GM21528 (cell line): ENCODE results near the gene STK10.

Source experiments
- ATAC-seq: cut with Tn5 transposase; IDR thresholded peaks from one replicate; pipeline ENCODE4 v1.9.1; 2021; ENCODE audit warnings: mild to moderate bottlenecking, moderate library complexity; ENCODE audit not compliant: unreplicated experiment, low FRiP score

Gene STK10

DNA sequence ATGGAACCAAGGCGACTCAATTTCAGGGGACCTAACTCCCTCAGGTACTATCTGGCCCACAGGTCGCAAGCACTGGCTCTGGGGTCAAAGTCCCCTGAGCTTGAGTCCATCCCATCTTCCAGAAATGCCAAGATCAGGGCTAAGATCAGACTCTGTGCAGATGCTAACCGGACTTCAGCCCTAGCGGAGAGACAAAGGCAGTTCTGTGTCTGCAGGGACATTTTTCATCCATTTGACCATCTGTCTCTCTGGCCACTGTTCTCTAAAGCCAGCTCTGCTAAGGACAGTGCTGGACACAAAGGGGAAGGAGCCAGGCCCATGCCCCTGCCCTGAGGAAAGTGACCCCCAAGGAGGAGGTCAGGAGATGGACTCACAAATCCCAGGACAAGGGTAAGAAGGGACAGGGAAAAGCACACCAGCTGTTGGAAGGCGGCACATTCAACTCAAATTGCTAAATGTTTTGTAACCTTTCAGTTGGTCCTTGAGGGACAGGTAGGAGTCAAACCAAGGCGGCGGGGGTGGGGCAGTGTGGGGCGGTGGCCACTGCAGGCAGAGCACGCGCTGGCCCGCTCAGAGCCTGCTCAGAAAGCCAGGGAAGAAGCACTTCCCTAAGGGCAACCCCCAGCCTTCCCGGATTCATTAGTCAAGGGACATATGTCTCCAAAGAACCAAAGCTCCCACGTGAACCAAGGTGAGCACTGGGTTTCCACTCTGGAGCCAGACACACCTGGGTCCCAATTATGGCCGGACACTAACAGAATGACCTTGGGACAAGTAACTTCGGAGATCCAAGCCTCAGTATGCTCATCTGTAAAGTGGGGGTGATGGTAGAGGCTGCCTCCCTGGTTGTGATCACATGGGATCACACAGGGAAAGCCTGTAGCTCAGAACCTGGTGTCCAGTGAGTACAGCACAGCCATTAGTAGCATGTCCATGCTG lies 42.8 kb downstream of the STK10 start:
- no peak for ATAC-seq

DNA sequence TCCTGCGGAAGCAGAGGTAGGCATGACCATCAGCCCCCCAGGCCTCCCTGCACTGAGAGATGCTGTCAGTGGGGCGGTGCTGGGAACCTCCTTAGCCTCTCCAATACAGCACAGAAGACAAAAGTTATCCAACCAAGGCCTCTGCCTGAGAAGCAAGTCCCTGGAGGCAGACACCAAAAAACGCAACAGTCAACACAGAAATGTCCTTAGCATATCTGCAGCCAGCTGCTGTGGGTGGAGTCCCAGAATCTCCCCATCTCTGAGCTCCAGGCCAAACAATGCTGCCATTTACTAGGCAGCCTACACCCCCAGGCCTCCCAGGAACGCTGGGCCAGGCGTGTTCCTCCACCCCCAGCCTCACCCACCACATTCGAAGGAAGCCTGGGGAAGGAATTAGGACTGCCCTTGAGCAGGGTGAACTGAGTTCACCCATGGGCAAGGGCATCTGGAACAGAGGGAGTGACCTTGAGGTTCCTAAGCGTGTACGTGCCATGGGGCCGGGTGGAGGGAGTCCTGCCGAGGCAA lies 43.7 kb downstream of the STK10 start:
- ATAC-seq: no peak

DNA sequence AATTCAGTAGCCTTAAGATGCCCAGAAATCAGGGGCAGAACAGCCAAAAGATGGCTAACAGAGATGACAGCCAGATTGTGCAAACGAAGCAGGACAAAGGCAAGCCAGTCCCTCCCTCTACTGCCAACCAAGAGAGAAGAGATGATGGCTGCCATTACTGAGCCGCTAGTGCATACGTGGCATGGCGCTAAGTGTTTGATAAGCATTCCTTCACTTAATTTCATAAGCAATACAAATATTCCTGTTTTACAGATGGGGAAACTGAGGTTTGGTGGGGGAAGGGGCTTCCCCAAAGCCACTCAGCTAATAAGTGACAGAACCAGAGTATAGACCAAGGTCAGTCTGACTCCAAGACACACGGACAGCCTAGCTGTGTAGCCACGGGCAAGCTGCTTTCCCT lies 44.1 kb downstream of the STK10 start:
- ATAC-seq: no peak

DNA sequence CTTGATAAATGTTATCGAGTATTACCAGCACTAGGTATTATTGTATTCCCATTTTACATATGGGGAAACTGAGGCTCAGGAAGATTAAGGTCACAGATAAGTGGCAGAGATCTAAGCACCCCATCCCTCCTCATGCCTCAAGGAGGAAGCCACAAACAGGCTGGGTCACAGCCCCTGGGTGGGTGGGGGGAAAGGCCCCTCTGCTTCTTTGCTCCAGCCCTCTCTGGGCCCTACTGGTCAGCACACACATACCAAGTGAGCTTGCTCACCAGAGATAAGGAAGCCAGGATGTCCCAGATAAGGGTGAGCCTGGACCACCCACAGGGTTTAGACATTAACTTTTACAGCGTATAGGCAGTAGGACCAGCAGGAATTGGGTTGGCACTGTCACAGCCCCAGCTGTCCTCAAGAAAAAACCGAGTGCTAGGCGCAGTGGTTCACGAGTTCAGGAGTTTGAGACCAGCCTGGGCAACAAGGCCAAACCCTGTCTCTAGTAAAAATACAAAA lies 45.3 kb downstream of the STK10 start:
- ATAC-seq: no peak

DNA sequence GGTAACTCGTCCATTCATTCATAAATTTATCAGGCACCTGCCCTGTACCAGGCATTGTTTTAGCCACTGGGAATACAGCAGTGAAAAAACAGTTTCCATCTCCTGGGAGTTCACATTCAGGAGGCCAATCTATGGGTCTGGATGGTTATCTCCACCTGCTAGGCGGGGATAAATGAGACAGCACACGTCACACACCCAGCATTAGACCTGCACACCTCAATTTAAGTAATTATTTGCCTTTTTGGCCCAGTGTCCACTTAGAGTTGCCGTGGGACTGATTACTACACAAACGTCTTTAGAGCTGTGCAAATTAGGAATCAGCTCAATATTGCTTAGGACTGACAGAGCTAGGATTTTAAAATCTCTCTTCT lies 46.1 kb downstream of the STK10 start:
- ATAC-seq: no peak

DNA sequence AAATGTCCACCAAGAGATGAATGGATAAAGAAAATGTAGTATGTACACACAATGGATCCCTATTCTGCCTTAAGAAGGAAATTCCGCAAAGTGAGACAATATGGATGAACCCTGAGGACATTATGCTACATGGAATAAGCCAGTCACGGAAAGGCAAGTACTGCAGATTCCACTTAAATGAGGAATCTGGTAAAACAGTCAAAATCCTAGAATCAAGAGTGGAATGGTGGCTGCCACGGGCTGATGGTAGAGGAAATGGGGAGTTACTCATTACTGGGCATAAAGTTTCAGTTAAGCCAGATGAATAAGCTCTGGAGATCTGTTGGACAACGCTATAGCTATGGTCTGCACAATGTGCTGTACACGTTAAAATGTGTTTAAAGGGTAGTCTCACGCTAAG lies 47.2 kb downstream of the STK10 start:
- ATAC-seq: no peak

DNA sequence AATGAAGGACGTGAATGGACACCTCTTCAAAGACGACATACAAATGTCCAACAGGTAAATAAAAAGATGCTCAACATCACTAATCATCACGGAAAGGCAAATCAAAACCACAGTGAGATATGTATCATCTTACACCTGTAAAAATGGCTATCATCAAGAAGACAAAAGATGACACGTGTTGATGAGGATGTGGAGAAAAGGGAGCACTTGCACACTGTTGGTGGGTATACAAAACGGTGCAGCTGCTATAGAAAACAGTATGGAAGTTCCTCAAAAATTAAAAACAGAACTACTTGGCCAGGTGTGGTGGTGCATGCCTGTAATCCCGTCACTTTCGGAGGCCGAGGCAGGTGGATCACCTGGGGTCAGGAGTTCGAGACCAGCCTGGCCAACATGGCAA lies 47.9 kb downstream of the STK10 start:
- ATAC-seq: no peak

DNA sequence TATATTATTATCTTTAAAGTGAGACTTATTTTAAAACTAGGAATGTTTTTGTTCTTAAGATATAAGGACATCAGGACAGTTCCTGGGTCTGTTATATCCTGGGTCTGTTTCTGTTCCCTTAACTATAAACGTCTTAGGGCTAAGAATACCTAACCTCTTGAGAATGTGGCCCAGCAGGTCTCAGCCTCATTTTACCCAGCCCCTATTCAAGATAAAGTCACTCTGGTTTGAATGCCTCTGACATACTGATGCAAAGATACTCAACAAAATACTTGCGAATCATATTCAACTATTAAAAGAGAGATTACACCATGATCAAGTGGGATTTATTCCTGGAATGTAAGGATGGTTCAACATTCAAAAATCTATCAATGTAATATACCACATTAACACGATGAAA lies 51.0 kb downstream of the STK10 start:
- ATAC-seq: no peak

DNA sequence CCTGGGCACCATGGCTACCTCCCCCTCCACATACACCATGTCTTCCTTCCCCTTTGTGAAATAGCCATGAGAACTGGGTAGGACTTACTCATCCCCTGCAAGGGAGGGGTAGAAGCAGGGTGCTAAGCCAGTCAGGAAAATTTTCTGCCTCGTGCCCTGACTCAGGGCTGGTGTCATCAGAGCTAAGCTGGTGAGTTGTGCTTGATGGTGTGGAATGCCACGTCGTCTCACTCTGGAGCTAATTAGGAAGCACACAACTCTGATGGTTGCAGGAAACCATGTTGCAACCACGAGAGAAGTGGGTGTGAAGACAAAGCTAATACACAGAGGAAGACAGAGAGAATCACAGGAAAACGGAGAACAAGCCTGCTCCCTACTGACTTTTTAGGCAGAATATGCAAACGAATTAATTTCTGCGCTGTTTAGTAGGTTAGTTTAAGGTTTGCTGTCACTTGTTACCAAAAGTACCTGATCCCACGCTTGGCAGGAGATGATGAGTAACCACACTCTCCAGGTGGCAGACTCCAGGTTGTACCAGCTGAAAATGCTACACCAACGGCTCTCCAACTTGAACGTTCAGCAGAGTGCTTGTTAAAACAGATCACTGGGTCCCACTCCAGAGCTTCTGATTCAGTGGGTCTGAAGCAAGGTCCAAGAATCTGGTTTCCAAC lies 54.5 kb downstream of the STK10 start:
- ATAC-seq: no peak

DNA sequence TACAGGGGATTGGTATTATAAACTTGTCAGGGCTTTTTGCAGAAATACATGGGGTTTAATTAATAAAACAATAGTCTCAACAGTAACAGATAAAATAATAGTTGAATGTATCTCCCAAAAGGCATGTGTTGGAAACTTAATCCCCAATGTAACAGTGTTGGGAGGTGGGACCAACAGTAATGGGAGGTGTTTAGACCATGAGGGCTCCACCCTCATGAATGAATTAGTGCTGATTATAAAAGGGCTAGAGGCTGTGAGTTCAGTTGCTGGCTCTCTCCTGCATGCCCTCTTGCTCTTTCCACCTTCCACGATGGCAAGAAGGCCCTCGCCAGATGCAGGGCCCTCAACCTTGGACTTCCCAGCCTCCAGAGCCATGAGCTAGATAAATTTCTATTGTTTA lies 56.3 kb downstream of the STK10 start:
- no peak for ATAC-seq

DNA sequence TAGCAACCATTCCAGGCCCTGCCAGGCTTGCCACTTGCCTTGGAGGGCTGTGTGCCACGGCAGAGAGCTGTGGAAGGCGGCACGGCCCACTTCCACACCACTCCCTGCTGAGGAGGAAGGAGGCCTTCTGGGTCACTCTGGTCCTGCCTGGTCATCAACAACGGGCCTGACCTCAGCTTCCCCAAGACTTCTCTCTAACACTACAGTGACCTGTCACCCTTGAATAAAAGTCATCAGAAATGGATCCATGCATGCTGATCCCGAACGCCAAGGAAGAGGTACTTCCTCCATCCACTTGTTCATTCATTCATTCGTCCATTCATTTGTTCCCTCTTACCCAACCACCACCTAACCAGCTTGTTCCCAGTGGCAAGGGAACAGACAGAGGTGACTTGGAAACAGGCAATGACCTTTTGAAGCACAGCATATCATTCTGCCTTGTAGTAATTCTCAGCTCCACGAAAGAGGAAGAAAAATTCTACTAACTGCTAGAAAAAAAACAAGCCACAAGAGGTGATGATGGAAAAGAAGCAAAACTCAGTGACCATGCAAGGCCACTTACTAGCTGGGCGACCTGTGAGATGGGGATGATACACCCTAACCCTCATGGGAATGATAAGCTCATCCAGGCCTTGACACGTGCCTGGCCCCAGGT lies 58.6 kb downstream of the STK10 start:
- ATAC-seq: no peak

DNA sequence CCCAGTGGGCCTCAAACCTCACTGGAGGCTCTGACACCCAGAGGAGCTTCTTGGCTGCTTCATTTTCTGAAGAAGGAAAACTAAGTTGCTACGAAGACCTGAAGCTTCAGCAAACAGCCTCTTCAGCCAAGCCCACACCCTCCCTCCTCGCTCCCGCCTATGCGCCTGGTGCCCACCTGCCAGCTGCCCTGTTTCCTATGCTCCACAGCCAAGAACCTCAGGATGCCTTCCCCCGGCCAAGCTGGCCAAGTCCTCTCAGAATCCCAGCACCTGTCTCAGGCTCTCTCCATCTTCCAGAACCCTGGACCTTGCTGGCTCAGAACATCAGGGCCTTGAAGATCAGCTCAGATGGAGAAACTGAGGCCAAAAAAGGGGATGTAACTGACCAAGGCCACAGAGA lies 60.4 kb downstream of the STK10 start:
- ATAC-seq: no peak

DNA sequence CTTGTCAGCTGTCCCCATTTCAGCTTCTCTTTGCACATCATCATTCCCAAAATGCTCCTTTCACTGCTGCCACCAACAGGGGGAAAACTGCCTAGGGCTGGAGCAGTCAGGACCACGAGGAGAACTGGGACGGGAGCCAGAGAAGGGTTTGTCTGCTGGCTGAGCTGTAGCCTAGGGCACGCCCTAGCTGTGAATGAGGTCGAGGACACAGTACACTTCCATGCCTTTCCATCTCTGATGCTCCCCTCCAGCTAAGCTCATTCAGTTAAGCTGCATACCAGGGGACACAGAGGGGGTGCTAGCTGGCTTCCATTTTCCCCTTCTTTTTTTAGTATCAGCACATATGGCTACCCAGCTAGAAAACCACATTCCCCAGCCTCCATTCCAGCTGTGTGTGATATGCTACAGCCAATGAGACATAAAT lies 64.7 kb downstream of the STK10 start:
- no peak for ATAC-seq

DNA sequence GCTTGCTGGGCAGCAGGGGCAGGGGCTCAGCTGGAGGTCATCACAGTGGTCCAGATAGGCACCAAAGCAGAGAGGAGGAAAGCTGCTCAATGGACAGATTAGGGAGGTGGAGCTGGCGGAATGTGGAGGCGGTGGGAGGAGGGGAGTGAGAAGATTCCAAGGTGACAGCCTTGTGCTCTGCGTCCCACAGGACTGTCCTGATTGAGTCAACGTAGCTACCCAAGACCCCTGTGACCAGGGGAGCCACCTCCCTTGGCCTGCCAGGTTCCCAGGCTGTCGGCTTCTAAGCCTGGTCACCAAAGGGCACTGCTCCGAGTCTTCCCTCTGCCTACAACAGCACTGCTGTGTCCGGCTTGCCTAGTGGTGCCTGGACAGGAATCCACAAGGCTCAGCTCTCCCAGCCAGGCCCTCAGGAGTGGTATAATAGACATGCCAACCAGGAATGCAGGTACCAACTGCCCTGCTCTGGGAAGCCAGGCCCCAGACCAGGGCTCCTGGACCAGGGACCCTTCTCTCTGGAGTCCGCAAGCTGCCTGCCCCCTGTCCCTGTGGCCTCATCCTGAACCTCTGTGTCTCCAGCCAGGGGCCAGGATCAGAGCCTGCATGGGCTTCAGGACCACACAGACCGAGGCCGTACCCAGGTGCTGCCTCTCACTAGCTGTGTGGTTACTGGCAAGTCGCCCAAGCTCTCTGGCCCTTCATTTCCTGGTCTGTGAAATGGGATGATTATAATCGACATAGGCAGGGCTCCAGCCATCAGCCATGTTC lies 67.9 kb downstream of the STK10 start:
- ATAC-seq: no peak

DNA sequence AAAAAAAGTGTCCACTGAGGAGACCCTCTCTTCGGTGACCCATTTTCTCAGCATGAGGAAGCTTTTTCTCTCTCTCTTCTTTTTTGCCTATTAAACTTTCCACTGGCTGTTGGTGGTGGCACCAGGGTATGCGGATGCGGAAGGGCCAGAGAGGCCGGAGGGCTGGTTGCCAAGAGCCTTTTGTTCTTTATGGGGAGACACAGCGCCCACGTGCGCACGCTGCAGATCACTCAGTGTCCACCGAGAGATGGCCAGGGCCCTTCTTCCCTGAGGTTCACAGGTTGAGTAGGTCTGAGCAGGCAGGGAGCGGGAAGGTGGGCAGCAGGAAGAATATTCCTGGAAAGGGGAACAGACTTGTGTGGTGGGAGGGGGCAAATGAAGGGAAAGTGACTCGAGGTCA lies 69.1 kb downstream of the STK10 start:
- no peak for ATAC-seq

DNA sequence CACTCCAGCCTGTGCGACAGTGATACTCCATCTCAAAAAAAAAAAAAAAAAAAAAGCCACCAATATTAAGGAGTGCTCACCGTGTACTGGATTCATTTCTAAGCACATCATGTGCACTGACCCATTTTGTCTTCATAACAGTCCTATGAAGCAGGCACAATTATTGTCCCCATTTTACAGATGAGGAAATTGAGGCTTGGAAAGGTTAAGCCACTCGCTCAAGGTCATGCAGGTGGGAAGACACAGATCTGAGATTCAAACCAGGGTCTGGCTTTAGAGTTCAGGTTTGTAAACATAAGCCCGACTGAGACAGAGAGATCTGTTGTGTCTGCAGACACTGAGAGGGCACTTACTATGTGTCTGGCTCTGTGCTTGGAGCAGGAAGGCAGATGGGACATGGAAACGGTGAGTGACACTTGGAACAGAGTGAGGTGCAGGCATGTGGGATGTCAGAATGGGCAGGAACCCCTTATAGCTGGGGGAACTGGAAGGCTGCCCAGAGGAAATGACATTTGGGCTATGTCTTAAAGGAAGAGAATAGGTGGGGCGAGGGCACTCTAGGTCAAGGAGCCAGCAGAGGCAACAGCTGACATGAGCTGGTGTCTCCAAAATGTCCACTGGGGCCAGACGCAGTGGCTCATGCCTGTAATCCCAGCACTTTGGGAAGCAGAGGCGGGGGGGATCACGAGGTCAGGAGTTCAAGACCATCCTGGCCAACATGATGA lies 69.9 kb downstream of the STK10 start:
- no peak for ATAC-seq

DNA sequence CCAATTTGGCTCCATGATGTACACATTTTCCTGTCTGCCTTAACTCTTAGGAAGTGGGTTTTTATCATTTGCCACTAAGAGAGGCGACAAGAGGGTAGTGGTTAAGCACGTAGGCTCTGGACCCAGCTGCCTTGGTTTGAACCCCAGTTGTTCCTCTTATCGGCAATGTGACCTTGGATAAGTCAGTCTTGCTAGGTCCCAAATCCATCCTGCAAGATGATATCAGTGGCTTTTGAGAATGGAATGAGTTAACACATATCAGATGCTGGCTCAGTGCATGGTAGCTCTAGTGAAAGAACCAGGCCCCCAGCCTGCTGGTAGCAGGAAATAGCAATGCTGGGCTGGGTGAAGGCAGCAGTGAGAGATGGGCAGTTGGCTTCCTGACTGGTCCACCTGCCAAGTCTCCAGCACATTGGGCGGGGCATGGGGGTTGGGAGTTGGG lies 72.5 kb downstream of the STK10 start:
- no peak for ATAC-seq

DNA sequence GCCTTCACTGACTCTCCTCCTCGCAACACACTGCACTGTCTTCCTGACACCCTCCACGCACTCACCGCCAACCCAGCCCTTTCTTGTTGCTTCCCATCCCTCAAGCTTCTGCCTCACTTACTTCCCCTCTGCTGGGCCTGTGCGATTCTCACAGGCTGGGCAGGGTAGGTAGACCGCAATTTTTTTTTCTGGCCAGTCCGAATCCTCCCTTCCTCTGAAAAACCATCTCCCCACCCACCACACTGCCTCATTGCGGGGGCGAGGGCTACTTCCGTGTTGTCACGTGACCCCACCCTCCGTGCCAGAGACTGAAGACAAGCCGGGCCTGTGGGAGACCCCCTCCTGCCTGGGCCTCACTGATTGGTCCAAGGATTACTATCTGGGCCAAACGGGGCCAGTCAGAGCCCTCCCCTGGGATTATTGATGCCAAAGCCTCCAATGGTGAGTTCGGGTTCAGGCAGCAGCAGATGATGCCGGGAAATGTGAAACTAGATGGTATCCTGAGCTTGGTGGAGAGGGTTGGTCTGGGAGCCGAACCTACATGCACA lies 73.1 kb downstream of the STK10 start:
- peak; percentile 67 for ATAC-seq

DNA sequence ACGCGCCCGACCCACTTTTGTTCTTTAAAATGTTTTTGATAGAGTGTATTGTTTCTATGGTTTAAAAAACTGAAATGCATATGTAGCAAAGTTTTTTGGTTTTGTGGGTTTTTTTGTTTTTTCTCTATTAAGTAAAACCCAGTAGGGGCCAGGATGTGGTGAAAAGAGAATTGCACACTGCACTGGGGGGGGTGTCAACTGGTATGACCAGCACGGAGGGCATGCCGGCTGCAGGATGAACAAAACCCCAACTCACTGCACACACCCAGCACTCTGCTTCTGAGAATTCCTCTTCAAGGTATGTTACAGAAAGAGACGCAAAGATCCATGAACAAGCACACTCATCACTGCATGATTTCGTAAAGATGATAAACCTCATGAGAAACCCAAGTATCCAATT lies 75.0 kb downstream of the STK10 start:
- ATAC-seq: no peak
